NCI-H1105 treated with DMSO at 0.1 percent for 48 hours (cell line): ENCODE data around the gene FBXL7.

ENCODE experiments used
- DNase-seq: peaks from one replicate; lab custom pipeline; 2025; lab: John Stamatoyannopoulos, UW

The FBXL7 gene

DNA sequence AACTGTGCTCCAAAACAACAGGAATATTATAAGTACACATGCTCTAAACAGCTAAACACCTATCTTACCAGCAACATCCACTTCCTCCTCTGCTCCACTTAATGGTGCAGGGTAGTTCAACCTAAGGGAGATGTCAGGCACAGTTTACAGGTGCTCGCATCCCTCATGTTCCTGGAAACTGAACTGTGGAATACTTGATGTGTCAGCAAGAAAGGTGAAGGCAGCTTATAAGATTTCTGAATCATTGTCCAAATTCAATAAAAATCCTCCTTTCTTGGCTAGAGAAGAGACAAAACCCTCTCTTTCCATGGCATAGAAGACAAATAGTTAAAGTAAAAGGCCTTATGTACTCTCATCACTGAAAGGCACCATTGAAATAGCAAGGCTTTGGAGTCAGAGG is 272.2 kb downstream of the FBXL7 start:
- no peak for DNase-seq

DNA sequence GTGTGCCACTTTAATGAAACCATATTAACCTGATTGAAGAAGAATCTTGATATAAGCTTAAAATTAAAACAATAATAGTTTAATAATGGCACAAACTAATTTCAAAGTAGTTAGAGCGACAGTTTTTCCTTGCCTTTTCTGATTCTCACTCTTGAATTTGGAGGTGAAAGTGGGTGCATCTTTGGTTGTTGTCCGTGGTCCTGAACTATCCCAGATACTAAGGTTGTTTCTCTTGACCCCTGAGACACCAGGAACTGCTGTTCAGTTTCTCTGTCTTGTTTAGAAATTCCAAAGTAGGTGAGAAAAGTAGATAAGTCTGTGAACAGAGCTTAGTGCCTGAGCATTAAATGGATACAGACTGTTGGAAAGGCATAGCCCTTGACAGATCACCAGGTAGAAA is 274.7 kb downstream of the FBXL7 start:
- DNase-seq = no peak

DNA sequence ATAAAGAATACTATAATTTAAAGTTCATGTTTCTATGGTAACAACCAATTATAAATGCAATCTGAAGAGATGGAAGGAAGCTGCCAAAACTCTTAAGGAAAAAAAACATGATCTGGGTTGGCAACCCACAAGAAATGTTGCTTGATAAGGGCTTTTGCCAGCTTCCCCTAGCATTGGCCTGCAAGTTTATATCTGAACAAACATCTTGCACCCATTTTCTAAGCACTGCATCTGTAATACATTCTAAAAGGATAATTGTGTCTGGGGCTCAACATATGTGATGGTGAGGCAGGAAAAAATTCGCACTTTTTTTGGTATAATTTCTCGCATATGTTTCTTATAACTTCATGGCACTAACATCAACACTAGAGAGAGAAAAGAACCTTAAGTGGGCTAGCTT is 276.4 kb downstream of the FBXL7 start:
- DNase-seq = no peak

DNA sequence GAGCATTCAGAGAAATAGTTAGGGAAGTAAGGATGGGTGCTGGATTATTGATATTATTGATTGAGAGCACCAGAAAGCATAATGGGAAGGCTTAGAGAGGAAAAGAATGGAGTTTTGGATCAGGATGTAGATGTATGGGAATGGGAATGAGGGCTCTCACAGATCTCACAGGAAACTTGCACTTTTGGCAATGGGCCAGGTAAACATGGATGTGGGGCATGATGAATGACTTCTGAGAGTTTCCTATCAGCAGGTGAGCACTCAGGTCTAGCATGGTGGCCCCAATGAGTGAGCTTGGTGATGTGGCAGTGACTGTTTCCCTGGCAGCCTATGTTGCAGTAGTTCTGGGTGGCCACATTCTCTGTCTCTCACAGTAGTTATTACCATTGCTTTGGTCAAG is 283.8 kb downstream of the FBXL7 start:
- DNase-seq = no peak

DNA sequence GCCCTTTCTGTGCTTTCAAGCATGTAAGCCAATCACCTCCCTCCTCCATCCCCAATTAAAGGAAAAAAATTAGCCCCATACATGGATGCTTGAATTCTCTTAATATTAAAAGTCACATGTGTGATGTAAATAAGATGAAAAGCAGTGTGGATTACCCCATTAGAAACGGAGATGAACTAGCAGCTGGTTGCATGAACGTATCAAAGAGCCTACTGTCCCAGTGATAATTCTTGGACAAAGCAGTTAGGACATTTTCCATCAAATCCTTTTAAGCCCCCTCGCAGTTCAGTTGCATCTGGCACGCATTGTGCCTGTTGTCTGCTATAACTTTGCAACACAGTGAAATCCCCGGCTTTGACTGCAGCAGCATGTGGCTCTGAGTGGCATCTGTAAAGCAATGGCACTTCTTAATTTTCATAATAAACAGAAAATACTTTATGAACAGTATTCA is 285.6 kb downstream of the FBXL7 start:
- DNase-seq = no peak

DNA sequence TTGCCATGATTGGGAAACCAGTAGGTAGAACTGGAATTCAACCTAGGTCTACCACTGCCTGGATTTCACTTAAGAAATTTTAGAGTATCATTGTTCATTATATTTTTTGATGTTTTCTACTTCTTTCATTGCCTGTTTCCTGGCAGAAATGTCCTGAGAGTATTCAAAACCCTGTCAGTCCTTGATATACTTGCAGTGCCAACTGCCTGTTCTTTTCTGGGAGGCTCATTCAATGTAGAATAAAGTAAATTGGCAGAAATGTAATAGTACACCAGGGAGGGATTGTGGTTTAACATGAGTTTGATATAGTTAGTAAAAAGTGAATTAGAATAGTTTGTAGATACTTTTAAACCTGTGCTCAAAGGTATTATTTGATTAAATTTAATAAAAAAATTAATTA is 286.3 kb downstream of the FBXL7 start:
- no peak for DNase-seq

DNA sequence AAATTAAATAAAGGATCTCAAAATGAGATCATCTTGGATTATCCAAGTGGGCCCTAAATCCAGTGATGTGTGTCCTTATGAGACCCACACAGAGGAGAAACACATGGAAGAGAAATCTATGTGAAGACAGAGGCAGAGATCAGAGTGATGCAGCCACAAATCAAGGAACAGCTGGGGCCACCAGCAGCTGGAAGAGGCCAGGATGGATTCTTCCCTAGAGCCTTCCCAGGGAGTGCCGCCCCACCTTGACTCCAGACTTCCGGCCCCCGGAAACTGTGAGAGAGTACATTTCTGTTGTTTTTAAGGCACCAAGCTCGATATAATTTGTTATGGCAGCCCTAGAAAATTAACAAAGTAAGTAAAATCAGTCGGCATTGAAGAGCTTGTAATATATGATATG is 286.9 kb downstream of the FBXL7 start:
- no peak for DNase-seq

DNA sequence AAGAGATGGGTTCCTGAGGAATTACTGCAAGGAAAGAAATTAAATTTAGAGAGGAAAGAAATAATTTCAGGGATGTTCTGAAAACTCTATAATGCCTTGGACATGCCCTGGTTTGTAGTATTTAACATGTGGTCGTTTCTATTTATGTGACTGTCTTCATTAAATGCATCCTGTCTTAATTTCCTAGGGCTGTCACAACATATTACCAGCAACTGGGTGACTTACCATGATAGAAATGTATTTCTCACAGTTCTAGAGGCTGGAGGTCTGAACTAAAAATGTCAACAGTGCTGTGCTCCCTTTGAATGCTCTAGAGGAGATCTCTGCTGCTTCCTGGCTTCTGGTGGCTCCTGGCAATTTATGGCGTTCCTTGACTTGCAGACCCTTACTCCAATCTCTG is 287.7 kb downstream of the FBXL7 start:
- no peak for DNase-seq

DNA sequence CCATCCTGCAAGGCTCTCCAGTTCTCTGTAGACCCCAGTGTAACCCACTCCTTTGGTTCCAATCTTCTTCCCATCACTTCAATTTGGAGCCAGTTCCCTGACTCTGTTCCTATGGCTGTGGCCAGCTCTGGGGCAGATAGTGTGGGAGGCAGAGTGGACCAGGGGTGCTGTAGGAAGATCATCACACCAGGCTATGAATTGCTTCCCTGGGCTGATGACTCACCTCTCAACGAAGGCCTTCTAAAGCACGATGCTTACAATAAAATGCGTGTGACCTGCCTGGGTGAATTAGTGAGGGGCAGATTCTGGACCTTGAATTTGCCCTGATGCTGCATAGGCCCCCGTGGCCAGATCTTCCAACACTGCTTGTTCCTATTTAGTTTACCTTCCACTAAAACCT is 289.7 kb downstream of the FBXL7 start:
- DNase-seq = no peak

DNA sequence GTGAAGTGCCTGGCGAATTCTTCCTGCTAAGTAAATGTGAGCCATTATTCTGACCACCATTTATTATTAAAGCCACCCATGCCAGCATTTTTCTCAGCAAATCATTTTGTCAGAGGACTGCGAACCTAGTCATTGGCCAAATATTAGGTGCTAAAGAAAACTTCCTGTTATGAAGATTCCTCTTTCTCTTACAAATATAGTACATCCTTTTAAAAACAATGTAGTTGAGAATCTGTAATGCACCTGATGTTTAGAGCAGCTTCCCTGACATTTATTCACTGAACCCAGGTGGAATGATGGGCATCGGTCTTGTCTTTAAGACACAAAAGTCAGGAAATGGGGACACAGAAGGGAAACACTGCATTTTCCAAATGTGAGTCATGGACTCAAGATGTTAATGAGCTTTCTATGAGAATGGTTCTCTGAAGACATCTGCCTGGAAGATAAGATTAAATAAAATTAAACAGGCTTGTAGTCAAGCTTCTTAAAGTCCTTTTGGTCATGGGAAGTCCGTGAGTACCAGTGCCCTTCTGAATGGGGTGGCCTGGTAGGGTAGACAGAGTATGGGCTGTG is 290.6 kb downstream of the FBXL7 start:
- DNase-seq = no peak

DNA sequence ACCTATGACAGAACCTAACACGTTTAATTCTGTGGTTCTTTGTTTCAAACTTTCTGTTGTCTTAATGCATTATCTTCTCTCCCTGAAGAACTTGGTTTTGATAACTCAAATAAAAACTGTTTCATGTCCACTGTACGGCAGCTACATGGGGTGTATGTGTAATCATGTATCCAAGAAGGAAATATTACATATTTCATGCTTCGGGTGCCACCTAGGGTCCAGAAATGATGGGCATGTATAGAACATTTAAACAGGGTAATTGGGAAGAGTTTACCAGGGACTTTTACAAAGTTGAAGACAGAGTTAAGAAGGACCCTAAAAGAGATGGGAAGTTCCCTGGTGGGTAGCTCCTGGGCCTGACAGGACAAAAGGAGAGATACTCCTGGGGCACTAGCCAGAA is 291.3 kb downstream of the FBXL7 start:
- no peak for DNase-seq

DNA sequence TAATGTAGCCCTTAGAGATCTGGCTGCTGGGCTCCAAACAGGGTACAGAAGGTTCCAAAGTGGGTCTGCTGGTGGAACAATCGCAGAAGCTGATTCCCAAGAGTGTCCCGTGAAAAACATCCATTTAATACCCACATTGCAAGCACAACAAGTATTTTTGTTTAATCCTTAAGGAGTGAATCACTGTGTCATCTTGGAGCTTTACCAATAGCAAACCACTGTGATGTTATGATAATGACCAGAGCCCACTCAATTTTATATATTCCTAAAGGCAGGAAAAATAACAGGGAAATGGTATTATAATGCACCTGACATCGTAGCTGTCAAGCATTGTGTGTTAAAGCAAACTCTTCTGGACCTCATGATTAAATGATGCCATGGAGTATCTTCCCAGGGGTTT is 291.9 kb downstream of the FBXL7 start:
- DNase-seq = no peak

DNA sequence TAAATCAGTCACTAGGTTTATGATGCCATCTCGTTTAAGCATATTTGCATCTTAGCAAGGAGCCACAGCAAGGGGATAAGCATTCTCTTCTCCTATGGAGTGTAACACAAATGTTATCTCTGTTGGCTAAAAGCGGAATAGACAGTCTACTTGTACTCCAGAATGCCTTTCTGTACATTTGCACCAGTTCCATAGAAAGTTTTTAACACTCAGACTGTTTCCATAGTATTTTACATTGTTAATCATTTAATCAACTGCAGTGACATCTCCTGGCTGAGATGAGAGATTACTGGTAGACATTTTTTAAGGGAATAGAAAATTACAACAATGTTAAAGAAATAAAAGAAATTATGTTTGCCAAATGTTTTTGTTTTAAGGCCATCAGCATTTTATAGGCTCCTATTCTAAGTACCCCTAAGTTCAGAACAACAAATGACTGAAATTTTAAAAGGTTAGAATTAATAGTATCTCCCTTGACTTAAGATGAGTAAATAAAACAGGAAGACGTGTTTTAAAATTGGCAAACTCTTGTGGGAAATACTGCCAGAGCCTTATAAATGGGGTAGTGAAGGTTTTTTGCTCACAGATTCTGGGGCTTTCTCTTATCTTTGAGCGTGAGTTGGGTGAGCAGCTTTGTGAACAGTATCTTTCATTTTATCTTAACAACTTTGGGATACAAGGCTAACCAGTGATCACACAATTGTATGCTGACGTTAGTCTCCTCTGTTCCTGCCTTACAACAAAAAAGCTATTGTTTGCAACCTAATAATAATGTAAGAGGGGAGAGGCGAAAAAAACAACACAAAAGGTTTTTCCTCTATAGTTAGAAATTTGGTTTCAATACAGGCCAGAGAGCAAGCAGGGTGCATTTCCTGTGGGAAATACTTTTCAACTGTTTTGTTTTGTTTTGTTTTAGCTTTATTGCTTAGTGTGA is 294.3 kb downstream of the FBXL7 start:
- no peak for DNase-seq

DNA sequence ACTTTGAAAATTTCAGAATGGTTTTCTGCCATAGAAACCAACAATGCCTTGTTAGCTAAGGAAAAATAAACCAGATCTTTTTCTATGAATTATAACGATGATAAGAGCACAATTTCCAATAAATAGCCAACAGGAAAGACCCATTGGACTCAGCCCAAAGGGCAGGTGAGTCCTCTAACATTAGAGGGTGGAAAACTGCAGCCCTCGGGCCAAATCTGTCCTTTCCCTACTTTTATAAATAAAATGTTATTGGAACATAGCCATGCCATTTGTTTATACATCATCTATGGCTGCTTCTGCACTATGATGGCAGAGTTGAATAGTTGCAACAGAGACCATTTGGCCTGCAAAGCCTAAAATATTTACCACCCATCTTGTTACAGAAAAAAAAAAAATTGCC is 296.1 kb downstream of the FBXL7 start:
- DNase-seq = no peak

DNA sequence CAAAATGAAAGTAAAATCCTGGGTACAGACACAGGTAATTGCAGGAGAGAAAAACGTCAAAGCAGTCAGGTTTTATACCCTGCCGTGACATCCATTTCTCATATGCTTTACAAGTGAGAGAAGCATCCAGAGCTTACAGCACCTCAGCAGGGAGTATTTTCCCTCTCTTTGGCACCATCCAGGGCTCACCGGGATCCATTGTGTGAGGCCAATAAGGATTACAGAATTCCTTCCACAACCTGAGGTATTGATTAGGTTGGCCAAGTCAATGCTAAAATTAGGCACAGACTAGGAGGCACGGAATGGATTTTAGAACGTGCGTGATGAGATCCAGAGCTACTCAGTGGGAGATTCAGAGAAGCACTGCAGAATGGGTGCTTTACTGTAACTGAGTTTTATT is 296.6 kb downstream of the FBXL7 start:
- no peak for DNase-seq

DNA sequence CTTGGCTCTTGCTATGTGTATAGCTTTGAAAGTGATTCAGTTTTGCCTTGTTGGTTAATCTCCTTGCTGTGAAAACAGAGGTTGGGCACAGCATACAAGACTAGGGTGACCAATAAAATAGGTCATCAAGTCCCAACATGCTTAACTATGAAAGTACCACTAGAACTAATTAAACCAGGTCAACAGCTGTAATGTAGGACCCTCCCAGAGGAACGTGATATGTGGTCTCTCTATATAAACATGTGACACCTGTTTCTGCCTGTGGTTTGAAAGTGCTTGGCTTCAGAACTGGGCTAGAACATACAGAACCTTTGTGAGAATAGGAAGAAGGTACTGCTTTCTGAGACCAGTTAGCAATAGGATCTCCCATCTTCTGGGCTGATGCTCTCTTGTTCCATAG is 297.1 kb downstream of the FBXL7 start:
- peak; percentile 35 for DNase-seq

DNA sequence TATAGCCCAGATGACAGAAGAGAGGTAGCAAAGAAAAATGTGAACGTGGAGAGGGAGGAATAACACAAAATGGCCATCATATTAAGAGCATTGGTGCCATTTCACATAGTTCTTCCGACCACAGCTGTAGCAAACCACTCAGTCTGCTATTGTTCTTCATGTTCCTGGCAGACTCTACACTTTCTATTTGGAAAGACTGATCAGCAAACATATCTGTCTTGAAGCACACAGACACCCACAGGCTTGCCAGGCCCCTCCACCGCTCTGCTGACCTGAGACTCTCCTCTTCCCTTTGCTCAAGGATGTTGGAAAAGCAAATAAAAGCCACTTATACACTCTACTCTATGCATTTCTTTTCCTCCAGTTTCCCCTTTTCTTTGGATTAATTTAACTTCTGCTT is 298.0 kb downstream of the FBXL7 start:
- DNase-seq = peak; percentile 64

DNA sequence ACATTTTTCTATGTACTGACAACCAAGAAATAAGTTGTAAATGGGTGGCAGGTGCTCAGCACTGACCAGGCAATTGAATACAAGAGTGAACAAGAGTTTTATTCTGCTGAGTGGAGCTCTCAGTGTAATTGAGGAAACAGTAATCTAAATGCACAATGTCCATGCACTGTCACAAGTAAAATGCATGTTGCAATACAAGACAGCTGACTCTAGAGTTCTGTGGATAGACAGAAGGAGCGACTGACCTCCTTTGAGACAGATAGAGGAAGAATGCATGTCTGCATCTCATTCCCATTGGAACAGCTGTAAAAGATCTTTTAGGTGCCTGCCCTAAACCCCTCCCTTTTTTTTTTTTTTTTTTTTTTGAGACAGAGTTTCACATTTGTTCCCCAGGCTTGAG is 299.0 kb downstream of the FBXL7 start:
- no peak for DNase-seq

DNA sequence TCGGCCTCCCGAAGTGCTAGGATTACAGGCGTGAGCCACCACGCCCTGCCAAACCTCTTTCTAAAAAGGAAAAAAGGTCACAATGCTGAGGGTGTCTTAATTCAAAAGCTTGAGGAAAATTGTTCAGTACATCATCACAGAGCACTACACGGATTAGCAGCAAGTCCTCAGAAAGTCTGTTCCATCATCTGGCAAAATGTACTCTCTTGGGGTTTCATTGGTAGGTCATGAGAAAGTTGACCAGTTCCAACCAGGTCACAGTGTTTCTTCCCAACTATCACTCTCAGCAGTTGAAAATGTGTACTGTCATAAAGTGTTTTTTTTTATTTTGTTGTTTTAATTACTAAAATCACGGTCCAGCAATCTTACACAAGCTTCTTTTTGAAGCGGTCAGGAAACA is 299.6 kb downstream of the FBXL7 start:
- DNase-seq = no peak

DNA sequence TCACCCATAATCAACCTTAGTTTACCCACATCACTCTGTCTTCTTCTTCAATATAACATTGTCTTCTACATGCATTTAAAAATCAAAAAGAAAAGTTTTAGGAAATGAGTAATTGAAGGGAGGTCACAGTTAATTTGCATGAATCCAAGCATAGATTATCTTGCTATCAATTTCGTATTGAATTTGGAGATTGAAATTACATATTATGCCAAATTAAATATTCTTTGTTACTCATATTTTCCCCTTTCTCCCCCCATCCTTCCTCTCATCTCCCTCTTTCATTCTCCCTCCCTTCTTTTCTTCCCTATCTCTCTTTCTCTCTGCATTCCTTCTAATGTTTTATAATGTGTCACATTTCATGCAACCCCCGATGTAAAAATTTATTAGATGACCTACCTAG is 303.3 kb downstream of the FBXL7 start:
- no peak for DNase-seq

DNA sequence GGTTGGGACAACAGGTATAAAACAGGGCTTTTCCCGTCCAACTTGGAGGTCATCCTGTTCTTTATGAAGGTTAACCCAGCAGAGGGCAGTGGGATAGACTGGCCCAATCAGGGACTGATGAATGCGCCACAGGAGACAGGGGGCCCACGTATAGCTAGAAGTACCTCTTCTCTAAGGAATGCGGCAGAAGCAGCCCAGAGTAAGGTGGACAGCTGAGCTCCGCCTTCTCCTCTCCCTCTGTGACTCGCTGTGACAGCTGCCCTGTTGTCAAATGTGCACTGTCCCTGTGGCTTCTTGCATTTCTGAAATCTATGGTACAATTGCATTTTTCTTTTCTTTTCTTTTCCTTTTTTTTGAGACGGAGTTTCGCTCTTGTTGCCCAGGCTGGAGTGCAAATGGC is 306.6 kb downstream of the FBXL7 start:
- DNase-seq = no peak

DNA sequence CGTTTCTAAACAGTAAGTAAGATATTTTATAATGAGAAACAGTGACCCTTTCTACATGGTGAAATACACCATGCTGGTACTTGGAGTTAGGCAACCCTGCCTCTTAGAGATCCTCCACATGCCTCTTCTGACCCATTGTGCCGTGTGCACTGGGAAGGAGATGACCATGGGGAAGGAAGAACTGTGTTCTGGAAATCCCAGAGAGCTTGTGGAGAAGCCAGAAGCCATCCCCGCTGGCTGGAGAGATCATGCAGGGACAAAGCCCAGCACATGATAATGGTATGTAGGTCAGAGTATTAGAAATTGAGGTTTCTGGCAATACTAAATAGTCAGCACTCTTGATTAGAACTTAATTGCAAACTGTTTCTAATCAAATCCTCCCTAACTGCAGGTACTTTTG is 307.3 kb downstream of the FBXL7 start:
- DNase-seq = no peak

DNA sequence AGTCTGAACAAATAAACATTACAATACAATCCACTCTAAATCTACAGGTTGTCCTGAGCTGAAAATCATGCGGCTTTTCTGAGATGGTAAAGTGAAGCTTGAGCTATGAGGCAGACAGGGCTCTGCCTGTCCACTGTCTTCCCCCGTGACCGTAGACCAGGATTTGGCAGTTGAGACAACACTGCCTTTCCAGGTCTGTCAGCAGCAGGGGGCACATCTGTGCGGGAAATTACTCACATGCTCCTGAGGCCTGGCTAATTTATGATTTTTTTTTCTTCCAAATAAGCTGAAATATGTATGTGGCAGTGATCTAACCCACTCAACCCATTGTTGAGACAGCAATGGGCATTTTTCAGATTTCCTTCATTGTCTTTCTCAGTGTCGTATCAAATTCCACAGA is 307.9 kb downstream of the FBXL7 start:
- DNase-seq = no peak

DNA sequence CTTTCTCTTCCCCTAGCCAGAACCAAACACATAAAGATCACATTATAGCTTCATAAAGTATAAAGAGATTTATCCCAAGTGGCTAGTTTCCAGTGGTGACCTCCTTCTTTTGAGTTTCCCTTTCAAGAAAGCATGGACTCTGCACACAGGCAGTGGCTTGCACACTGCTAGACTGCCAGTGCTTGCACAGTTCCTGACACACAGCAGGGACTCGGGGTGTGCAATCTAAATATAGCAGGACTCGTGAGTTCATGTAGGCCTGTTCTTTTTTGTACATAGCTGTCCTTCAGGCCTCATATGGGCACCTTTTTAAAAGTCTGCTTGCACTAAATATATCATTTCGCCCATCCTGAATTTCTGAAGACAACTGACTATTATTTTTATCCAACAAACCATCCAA is 308.6 kb downstream of the FBXL7 start:
- DNase-seq = no peak
